T-helper 22 cell (primary cell): ENCODE measurements around the gene EPC2.

ENCODE experiments used
- DNase-seq: peaks from one replicate; pipeline ENCODE4 v3.0.0-alpha.2; 2020; ENCODE audit warnings: low read depth

Gene EPC2

DNA sequence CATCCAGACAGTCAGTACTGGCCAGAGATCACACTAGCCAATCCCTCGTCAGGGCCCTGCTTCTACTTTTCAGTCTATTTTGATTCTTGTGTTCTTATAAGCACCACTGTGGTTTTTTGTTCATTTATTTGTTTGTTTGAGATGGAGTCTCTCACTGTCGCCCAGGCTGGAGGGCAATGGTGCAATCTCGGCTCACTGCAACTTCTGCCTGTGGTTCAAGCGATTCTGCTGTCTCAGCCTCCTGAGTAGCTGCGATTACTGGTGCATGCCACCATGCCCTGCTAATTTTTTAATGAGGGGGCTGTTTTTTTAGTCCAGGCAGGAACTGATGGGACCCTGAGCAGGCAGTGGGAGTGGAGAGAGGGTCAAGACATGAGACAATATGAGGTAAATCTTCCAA lies 165.5 kb downstream of the EPC2 start:
- no peak for DNase-seq

- DNase-seq, result no peak
These were observed 167.8 kb downstream of the EPC2 start for GRCh38 chr2:148812306-148812705.

DNA sequence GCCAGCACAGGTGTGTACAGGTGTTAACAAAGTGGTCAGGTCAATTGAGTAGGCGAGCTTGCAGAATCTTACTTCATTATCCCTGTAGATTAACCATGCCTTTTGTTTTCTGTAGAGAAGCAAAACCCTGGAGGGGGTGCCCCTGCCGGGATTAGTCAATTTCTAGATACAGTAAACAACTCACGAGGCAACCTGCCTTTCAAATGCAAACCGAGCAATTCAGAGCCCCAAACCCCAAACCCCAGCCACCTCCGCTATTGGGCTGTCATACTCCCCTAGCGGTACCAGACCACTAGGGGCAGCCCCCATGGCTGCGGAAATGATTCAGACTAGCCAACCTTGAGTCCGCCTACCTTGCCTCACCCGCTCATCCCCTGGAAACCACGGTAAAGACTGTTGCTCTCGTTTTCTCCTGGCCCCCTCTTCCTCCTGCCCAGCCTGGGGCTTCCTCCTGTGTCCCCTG lies 169.1 kb downstream of the EPC2 start:
- DNase-seq, result peak; percentile 48

DNA sequence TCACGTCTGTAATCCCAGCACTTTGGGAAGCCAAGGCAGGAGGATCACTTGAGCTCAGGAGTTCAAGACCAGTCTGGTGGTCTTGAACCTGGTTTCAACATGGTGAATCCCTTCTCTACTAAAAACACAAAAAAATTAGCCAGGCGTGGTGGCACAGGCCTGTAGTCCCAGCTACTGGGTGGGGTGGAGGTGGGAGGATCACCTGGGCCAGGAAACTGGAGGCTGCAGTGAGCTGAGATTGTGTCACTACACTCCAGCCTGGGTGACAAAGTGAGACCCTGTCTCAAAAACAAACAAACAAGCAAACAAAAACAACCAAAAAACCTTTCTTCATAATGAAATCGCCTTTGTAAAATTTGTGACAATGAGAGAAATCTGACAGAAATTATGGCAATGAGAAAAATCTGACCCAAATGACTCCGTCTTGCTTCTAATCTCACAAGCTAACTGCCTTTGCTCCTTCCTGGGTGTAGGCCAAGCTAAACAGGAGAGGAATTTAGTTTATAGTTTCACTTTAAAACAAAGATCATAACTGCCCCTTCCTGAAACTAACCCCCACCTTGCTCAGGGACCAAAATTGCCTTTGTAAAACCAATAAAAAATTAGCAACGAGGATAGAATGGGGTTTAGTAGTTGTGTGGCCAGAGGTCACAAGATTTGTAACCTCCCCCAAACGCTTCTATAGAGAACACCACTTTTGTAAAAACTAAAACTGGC lies 169.8 kb downstream of the EPC2 start:
- no peak for DNase-seq

- no peak for DNase-seq
These were observed 170.4 kb downstream of the EPC2 start for GRCh38 chr2:148814860-148815419.

GRCh38 chr2:148816176-148816575 lies 171.6 kb downstream of the EPC2 start:
- no peak for DNase-seq

GRCh38 chr2:148817210-148817708 lies 172.7 kb downstream of the EPC2 start:
- DNase-seq, result no peak

DNA sequence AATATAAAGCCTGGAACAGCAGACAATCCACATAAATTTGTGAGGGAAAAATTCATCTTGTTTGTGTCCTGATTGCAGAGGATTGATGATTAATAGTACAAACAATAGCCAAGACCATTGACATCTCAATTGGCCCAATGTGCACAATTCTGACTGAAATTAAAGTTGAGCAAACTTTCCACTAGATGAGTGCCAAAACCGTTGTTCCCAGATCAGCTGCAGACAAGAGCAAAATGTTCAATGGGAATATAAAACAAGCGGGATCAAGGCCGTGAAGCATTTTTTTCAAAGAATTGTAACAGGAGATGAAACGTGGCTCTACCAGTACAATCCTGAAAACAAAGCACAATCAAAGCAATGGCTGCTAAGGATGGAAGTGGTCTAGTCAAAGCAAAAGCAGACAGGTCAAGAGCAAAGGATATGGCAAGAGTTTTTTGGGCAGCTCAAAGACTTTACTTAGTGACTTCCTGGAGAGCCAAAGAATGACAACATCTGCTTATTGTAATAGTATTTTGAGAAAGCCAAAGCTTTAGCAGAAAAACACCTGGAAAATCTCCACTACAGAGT lies 174.6 kb downstream of the EPC2 start:
- DNase-seq, result no peak

DNA sequence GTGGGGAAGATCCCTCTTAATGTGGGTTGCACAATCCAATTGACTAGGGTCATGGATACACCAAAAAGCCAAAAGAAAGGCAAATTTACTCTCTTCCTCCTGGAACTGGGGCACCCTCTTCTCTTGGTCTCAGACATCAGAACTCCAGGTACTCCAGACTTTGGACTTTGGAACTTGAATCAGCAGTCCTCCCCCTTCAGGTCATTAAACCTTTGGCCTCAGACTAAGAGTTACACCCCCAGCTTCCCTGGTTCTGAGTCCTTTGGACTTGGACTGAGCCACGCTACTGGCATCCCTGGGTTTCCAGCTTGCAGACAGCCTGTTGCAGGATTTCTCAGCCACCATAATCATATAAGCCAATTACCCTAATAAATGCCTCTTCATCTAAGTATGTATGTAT lies 179.6 kb downstream of the EPC2 start:
- no peak for DNase-seq

DNA sequence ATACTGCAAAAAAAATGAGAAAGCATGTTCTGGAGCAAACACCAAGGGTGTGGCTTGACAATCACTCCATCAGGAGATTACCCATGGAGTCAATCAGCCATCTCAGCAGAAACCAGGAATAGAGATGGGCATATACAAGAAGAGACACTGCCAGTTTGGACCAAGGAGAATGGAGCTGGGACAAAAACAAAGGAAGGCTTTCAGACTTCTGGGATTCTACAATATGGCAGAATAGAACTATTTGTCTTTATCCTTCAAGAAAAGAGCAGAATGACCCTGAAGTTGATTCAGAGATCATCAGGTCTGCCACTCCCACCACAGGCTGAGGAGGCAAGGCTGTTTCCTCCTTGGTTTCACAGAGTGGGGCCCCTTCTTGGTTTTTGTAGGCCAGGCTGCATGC lies 182.2 kb downstream of the EPC2 start:
- DNase-seq, result no peak

DNA sequence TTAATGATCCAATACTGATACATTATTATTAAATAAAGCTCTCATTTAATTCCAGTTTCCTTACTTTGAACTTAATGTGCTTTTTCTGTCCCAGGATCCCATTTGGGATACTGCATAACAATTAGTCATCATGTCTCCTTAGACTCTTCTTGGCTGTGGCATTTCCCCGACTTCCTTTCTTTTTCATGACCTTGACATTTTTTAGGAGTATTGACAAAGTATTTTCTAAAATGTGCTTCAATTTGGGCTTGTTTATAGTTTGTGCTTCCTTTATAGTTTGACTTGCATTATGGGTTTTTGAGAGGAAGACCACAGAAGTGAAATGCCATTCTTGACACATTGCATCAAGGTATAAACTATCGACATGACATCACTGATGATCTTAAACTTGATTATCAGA lies 184.4 kb downstream of the EPC2 start:
- no peak for DNase-seq

DNA sequence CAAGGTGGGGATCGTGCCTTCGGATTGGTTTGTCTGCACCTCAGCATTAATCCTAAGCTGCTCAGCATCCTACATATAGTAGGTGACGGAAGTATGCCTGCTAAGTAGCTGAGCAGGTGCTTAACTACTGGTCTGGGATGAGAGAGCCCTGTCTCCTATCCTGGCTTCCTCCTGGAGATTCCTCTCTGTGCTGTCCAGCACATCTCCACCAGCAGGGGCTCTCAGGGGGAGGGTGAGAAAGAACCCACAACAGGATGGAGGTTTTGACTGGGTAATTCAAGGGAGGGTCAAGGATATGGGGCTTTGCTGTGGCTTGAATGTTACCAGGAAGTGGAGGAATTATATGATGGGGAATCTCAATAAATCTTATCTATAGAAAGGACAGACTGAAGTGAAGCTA lies 185.1 kb downstream of the EPC2 start:
- no peak for DNase-seq

DNA sequence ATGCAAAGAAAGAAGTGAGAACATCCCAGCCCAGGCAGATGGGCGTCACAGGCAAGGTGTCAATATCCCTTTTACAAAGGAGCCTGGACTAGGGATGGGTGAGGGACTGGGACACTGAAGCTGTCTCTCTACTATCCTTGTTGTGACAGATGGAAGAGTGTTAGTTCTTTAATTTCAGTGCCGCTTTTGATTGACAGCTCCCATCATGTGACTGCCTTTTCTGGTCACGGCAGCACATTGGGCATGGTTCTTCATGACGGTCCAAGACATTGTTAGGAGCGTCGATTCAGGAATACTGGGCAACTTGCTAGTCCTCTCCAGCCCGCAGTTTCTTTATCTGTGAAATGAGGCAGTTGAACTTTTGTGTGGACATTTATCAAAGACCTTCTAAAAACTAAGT lies 188.1 kb downstream of the EPC2 start:
- no peak for DNase-seq
